GM12873 (cell line): ENCODE results near the gene PSMD14.

Experiments
- TF ChIP-seq, protein P1 (sequence below): IDR thresholded peaks from 2 replicates; pipeline ENCODE4 v1.5.1; 2012; ENCODE audit warnings: low read depth, mild to moderate bottlenecking, moderate library complexity, low read length, control low read depth; ENCODE audit not compliant: insufficient read depth; ENCODE audit errors: missing control alignments

The PSMD14 gene

DNA sequence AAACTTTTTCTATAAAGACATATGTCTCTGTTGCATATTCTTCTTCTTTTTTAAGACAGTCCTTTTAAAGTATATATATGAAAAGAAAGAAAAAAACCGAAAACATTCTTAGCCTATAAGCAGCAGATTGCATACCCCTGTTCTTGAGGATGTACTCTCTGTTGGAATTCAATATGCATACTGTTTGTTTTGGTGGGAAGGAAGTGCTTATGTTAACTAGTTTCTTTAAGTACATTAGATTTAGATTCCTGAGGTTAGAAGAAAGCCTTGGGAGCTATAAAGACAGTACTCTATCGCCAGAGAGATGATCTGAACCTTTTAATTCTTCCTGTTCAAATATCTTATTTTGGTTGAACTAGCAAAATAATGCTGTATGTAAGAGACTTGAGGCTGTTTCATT, 61.1 kb downstream of the PSMD14 start:
- TF ChIP-seq, protein P1, sequence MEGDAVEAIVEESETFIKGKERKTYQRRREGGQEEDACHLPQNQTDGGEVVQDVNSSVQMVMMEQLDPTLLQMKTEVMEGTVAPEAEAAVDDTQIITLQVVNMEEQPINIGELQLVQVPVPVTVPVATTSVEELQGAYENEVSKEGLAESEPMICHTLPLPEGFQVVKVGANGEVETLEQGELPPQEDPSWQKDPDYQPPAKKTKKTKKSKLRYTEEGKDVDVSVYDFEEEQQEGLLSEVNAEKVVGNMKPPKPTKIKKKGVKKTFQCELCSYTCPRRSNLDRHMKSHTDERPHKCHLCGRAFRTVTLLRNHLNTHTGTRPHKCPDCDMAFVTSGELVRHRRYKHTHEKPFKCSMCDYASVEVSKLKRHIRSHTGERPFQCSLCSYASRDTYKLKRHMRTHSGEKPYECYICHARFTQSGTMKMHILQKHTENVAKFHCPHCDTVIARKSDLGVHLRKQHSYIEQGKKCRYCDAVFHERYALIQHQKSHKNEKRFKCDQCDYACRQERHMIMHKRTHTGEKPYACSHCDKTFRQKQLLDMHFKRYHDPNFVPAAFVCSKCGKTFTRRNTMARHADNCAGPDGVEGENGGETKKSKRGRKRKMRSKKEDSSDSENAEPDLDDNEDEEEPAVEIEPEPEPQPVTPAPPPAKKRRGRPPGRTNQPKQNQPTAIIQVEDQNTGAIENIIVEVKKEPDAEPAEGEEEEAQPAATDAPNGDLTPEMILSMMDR, result no peak

DNA sequence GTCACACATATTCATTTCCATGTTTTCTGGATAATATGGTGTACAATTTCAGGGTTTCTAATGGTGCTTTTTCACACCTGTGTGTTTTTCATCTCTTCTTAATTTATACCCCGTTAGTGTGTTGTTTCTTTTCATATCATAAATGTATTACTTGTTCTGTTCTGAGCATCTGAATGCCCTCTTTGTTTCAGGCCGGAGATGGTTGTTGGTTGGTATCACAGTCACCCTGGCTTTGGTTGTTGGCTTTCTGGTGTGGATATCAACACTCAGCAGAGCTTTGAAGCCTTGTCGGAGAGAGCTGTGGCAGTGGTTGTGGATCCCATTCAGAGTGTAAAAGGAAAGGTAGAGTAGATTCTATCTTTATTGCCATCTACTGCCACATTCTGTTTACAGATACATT, 62.8 kb downstream of the PSMD14 start:
- TF ChIP-seq, protein P1, result no peak

DNA sequence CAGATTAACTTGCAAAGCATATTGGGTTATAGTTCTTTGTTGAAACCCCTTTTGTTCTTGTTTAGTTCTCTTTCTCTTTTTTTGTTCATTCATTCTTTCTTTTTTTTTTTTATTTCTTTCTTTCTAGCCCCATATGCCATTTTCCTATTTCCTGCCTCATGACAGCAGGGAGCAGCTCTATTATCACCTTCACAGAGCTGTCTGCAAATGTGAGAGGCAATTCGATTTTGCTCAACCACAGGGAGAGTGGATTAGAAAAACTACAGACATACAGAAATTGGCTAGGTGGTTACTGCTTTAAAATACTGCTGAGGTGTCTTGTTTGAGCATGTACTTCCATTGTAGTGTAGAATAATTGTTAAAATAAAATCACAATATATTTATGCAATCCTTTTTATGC, 63.6 kb downstream of the PSMD14 start:
- TF ChIP-seq, protein P1, result no peak

DNA sequence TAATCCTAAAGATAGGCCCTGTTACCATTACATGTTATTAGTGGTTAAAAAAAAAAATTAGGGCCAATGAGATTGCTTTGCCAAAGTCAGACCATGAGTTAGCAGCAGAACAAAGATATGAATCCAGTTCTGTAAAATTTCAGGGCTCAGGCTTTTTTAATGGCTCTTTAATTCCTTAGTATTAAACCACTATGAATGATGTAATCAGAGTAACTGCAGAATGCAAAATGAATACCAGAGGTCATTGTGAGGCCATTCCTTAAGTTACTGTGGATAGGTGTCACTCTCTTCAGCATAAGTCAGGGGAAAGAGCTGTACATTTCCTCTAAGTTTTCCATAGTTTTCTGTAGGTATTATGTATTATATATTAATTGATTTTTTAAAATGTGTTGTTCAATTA, 65.7 kb downstream of the PSMD14 start:
- TF ChIP-seq, protein P1, result no peak

DNA sequence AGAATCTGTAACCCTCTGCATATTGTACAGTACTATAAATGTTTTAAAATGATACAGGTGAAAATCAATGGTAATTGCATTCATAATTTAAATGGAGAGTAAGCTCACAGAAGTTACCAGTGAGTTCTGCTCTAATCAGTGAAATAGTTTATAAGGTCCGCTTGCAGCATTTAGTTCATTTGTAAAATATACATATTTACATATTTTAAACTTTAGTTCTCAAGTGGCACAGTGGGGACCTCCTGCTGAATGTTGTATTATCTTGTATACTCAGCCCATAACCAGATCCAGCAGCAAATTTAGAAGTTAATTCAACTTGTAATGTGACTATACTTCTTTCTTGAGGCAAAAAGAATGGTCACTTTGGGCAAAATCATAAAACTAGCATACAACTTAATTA, 66.2 kb downstream of the PSMD14 start:
- TF ChIP-seq, protein P1, result no peak

DNA sequence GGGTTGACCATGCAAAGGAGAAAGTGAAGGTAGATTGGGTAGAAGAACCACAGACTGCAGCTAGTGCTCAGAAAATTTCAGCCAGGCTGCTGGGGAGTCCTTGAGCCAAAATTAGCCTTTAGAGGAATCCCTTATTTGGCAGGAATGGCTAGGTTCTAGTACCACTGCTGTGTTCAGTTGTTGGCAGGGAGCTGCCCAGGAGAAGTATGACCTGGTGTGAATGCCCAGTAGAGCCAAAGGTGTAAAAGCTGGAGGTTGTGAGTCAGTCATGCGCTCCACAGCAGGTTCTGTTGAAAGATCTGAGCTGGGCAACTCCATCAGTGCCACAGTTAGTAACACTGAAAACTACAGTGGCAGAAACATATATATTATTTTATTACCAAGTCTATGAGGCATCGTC, 71.5 kb downstream of the PSMD14 start:
- TF ChIP-seq, protein P1, result no peak

DNA sequence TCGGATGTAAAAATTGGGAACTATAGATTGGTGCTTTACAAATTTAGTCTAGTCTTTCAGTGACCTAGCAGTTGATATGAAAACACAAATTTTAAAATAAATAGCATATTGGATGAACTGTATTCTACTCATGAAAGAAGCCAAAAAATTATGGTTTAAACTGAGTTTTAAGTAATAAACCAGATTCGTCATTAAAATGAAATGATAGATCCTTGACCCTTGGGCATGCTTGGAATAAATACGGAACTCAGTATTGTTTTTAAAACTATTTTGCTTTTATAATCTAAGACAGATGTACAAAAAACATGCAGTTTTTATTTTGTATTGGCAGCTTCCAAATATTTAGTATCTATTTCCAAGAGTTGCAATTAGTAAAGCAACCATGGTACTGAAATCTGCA, 73.3 kb downstream of the PSMD14 start:
- TF ChIP-seq, protein P1, result no peak
